GM12878 (cell line): Measurements from ENCODE around the gene RNU6-9. TPM values are rescaled to one million over a fixed set of nuclear protein-coding genes. Genes with fewer than 3 reads are reported as not detected.

Source experiments
- ATAC-seq: fragments of 200-7000 bp; cut with Tn5 transposase; 3 replicates; pipeline ENCODE4 v1.9.1; 2020; ENCODE audit warnings: mild to moderate bottlenecking, moderate library complexity
- BruUV-seq: library from RNA; stranded (reverse); fragments of 400-500 nt; replicated peaks from 2 replicates; lab custom pipeline; 2021; lab: Mats Ljungman, UMichigan
- CTCF ChIA-PET: fragments of 300-600 bp; sonication (Branson Sonifier 250); formaldehyde crosslinking; extraction: SDS; loops from one replicate; lab custom pipeline; 2021; ENCODE audit warnings: inconsistent platforms; lab: Yijun Ruan, JAX
- POLR2A ChIA-PET: fragments of 350-600 bp; formaldehyde crosslinking; extraction: SDS; loops from one replicate; lab custom pipeline; 2021; ENCODE audit warnings: inconsistent platforms; lab: Charles Lee
- RAD21 ChIA-PET: fragments of 300-600 bp; sonication (Branson Sonifier 250); formaldehyde crosslinking; loops from one replicate; lab custom pipeline; 2023; ENCODE audit warnings: antibody characterized with exemption; ENCODE audit not compliant: unreplicated experiment; lab: Charles Lee
- SMC1A ChIA-PET: fragments of 300-600 bp; sonication (Branson Sonifier 250); formaldehyde crosslinking; loops from one replicate; lab custom pipeline; 2023; ENCODE audit not compliant: unreplicated experiment, uncharacterized antibody; lab: Charles Lee
- DNase-seq: peaks from one replicate; pipeline ENCODE4 v3.0.0-alpha.2; 2011; ENCODE audit warnings: low read depth, low spot score
- FAIRE-seq: peaks from 3 replicates; lab custom pipeline; 2011; peaks lifted over from hg19 to GRCh38; lab: Jason Lieb, UNC
- H2AFZ ChIP-seq: 2 replicates; pipeline ENCODE4 v1.6.0; 2011; ENCODE audit warnings: low read depth, low read length, control low read depth; ENCODE audit not compliant: control insufficient read depth
- H3K27ac ChIP-seq: 2 replicates; pipeline ENCODE4 v1.5.1; 2011; ENCODE audit warnings: control low read depth; ENCODE audit not compliant: control insufficient read depth, insufficient read depth
- H3K27me3 ChIP-seq, 2 experiments: replicated peaks in 1 of 2; 2 replicates each; pipeline versions ENCODE4 v1.6.0 to v1.6.1; 2011; ENCODE audit warnings: low read length in 1 of 2; ENCODE audit not compliant: control insufficient read depth in 2 of 2, insufficient read depth in 2 of 2
- H3K36me3 ChIP-seq, 2 experiments: 2 replicates each; pipeline ENCODE4 v1.5.1; 2011; ENCODE audit warnings: low read length in 1 of 2; ENCODE audit not compliant: control insufficient read depth in 2 of 2, insufficient read depth in 2 of 2
- H3K4me1 ChIP-seq: 2 replicates; pipeline ENCODE4 v1.6.1; 2011; ENCODE audit warnings: mild to moderate bottlenecking, low read length, moderate library complexity, mixed read lengths; ENCODE audit not compliant: control insufficient read depth, insufficient read depth
- H3K4me2 ChIP-seq: 2 replicates; pipeline ENCODE4 v1.6.0; 2011; ENCODE audit warnings: control low read depth; ENCODE audit not compliant: control insufficient read depth, insufficient read depth
- H3K4me3 ChIP-seq: fragments of 200-600 bp; sonication (generic); 2 replicates; pipeline ENCODE4 v1.5.1; 2016
- H3K79me2 ChIP-seq: 2 replicates; pipeline ENCODE4 v1.6.0; 2011; ENCODE audit warnings: low read length; ENCODE audit not compliant: control insufficient read depth, insufficient read depth
- H3K9ac ChIP-seq: 2 replicates; pipeline ENCODE4 v1.8.0; 2011; ENCODE audit warnings: low read length, control low read depth, mixed read lengths; ENCODE audit not compliant: control insufficient read depth, insufficient read depth
- H3K9me3 ChIP-seq: replicated peaks from 3 replicates; pipeline ENCODE4 v1.5.1; 2011; ENCODE audit warnings: mild to moderate bottlenecking, low read length; ENCODE audit not compliant: control insufficient read depth, insufficient read depth
- H4K20me1 ChIP-seq: 2 replicates; pipeline ENCODE4 v1.6.0; 2011; ENCODE audit not compliant: control insufficient read depth, insufficient read depth
- CREM ChIP-seq: IDR thresholded peaks from 2 replicates; pipeline ENCODE4 v1.6.1; 2014; ENCODE audit warnings: antibody characterized with exemption, low read depth
- EGR1 ChIP-seq, 2 experiments: IDR thresholded peaks; 1 replicate in 1 of 2; 2 replicates in 1 of 2; pipeline ENCODE4 v1.6.1; 2011 to 2012; ENCODE audit warnings: low read depth in 2 of 2, low read length in 2 of 2, borderline replicate concordance in 1 of 2, mild to moderate bottlenecking in 1 of 2, moderate library complexity in 1 of 2
- KAT2A ChIP-seq: conservative IDR thresholded peaks from 2 replicates; pipeline ENCODE4 v1.6.1; 2011; ENCODE audit warnings: low read depth, low read length; ENCODE audit not compliant: control insufficient read depth
- MEF2B ChIP-seq: fragments of 450-650 bp; IDR thresholded peaks from 2 replicates; pipeline ENCODE4 v1.6.1; 2018; ENCODE audit warnings: mild to moderate bottlenecking, moderate library complexity; ENCODE audit not compliant: partially characterized antibody, poor library complexity, severe bottlenecking
- MYB ChIP-seq: fragments of 150-350 bp; IDR thresholded peaks from 2 replicates; pipeline ENCODE4 v1.6.1; 2014; ENCODE audit warnings: mild to moderate bottlenecking, low read depth, low read length, borderline replicate concordance
- NFIC ChIP-seq: IDR thresholded peaks from 2 replicates; pipeline ENCODE4 v1.6.1; 2012; ENCODE audit warnings: low read depth, mild to moderate bottlenecking, inconsistent platforms, low read length, moderate library complexity
- POLR2AphosphoS2 ChIP-seq: IDR thresholded peaks from 2 replicates; pipeline ENCODE4 v1.6.1; 2011; ENCODE audit warnings: low read depth, mild to moderate bottlenecking, low read length, improper control_type of control experiment, moderate library complexity
- POLR2AphosphoS5 ChIP-seq: IDR thresholded peaks from 2 replicates; pipeline ENCODE4 v1.6.1; 2011; ENCODE audit warnings: mild to moderate bottlenecking, low read length, inconsistent platforms
- SPI1 ChIP-seq: IDR thresholded peaks from 2 replicates; pipeline ENCODE4 v1.6.1; 2011; ENCODE audit warnings: low read depth, mild to moderate bottlenecking, low read length, moderate library complexity, borderline replicate concordance; ENCODE audit not compliant: insufficient read depth
- STAT3 ChIP-seq: IDR thresholded peaks from 2 replicates; pipeline ENCODE4 v1.6.1; 2011; ENCODE audit warnings: low read depth, low read length, improper control_type of control experiment
- ZNF24 ChIP-seq: fragments of 450-650 bp; IDR thresholded peaks from 2 replicates; pipeline ENCODE4 v1.6.1; 2017; ENCODE audit warnings: antibody characterized with exemption, mild to moderate bottlenecking
- ZNF622 ChIP-seq: fragments of 450-650 bp; IDR thresholded peaks from 2 replicates; pipeline ENCODE4 v1.6.1; 2017; ENCODE audit warnings: mild to moderate bottlenecking, inconsistent platforms
- WGBS: methylation state at CpG from one replicate; pipeline ENCODE4 v1.1.6; 2016; ENCODE audit warnings: low lambda C conversion rate; ENCODE audit not compliant: insufficient replicate concordance, insufficient coverage; ENCODE audit errors: missing lambda C conversion rate; 5-methylcytosine and 5-hydroxymethylcytosine counted together
- in situ Hi-C: fragments of 300-500 bp; cut with MboI; formaldehyde crosslinking; loops from 9 replicates; pipeline ENCODE4 v1.14.3; 2018; ENCODE audit warnings: mixed read lengths
- intact Hi-C: fragments of 100-400 bp; cut with micrococcal nuclease; formaldehyde crosslinking; loops from one replicate; pipeline ENCODE4 v1.14.2; 2022; ENCODE audit not compliant: unreplicated experiment
- polyA plus RNA-seq, 11 experiments: library from polyadenylated mRNA; depleted of rRNA in 4 of 11; unstranded in 6 of 11; stranded (reverse) in 5 of 11; fragments of >200 nt; fragmentation: Nextera tagmentation in 4 of 11; fragmentation: Illumina TruSeq in 1 of 11; extraction: Ambion mirVana in 4 of 11; extraction: Trizol in 1 of 11; gene quantifications; 1 replicate in 1 of 11; 2 replicates in 10 of 11; pipeline versions ENCODE4 v1.2.1 to v1.2.3, GENCODE V29; 2011 to 2016; ENCODE audit warnings: inconsistent platforms in 2 of 11, missing spikeins in 2 of 11, low read depth in 1 of 11
- total RNA-seq, 4 experiments: library from RNA; depleted of rRNA in 3 of 4; stranded (reverse); fragments of >200 nt in 3 of 4; fragmentation: Illumina TruSeq in 1 of 4; extraction: Trizol in 1 of 4; gene quantifications; 2 replicates each; pipeline versions ENCODE4 v1.2.1 to v1.2.3, GENCODE V29; 2013 to 2021
- TF ChIP-seq, protein P1 (sequence below): fragments of 450-650 bp; IDR thresholded peaks from 2 replicates; pipeline ENCODE4 v1.6.1; 2017; ENCODE audit warnings: borderline replicate concordance
- TF ChIP-seq, protein P2 (sequence below): IDR thresholded peaks from 2 replicates; pipeline ENCODE4 v1.6.1; 2011; ENCODE audit warnings: borderline replicate concordance, low read depth, mild to moderate bottlenecking, moderate library complexity, low read length; ENCODE audit not compliant: insufficient read depth, poor library complexity, severe bottlenecking

The RNU6-9 gene
- total and polyA plus RNA-seq, 10 of the 15 experiments (the other 5 are each of a cell fraction or from before 2014, with no cell fraction given) = not detected

DNA sequence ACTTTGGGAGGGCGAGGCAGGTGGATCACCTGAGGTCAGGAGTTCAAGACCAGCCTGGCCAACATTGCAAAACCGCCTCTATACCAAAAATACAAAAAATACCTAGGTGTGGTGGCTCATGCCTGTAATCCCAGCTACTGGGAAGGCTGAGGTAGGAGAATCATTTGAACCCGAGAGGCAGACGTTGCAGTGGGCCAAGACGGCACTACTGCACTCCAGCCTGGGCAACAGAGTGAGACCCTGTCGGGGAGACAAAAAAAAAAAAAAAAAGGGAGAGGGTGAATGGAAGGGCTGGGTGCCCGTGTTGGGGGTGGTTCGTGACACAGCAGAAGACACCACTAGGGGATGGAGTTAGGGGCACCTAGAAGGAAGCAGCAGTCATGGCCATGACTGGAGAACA lies 23.0 kb upstream of the RNU6-9 start:
- no peak for TF ChIP-seq STAT3
- no peak for TF ChIP-seq MYB
- no peak for TF ChIP-seq POLR2AphosphoS2
- no peak for TF ChIP-seq SPI1
- TF ChIP-seq POLR2AphosphoS5 = no peak
- TF ChIP-seq EGR1 (IDR thresholded peaks at IDR 0.05; ENCODE audit: borderline replicate concordance in 1 of 2, low read depth in 2 of 2, low read length in 2 of 2) = no peak
- no peak for TF ChIP-seq KAT2A
- TF ChIP-seq, protein P1, sequence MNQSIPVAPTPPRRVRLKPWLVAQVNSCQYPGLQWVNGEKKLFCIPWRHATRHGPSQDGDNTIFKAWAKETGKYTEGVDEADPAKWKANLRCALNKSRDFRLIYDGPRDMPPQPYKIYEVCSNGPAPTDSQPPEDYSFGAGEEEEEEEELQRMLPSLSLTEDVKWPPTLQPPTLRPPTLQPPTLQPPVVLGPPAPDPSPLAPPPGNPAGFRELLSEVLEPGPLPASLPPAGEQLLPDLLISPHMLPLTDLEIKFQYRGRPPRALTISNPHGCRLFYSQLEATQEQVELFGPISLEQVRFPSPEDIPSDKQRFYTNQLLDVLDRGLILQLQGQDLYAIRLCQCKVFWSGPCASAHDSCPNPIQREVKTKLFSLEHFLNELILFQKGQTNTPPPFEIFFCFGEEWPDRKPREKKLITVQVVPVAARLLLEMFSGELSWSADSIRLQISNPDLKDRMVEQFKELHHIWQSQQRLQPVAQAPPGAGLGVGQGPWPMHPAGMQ = no peak
- no peak for TF ChIP-seq ZNF622
- TF ChIP-seq NFIC = no peak
- TF ChIP-seq, protein P2, sequence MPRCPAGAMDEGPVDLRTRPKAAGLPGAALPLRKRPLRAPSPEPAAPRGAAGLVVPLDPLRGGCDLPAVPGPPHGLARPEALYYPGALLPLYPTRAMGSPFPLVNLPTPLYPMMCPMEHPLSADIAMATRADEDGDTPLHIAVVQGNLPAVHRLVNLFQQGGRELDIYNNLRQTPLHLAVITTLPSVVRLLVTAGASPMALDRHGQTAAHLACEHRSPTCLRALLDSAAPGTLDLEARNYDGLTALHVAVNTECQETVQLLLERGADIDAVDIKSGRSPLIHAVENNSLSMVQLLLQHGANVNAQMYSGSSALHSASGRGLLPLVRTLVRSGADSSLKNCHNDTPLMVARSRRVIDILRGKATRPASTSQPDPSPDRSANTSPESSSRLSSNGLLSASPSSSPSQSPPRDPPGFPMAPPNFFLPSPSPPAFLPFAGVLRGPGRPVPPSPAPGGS = no peak
- no peak for TF ChIP-seq ZNF24
- TF ChIP-seq MEF2B = no peak
- TF ChIP-seq CREM = no peak
- TF ChIP-seq, all 136 proteins: peak for 0
- 97% methylated on average over 7 of the region's 8 CpGs for WGBS
- Histone ChIP-seq H2AFZ (no peak overlapping the region), H3K27ac (no peak overlapping the region), H3K36me3 (no peaks in the 10 kb centered on the region; a peak in 1 of 4 replicates), H3K27me3 (no peaks in the 10 kb centered on the region), H3K79me2 (no peaks in the 10 kb centered on the region), H3K4me2 (no peak overlapping the region), H3K4me3 (no peak overlapping the region), H4K20me1 (no peaks in the 10 kb centered on the region), H3K4me1 (no peaks in the 10 kb centered on the region), H3K9me3 (no peaks in the 10 kb centered on the region), H3K9ac (no peak overlapping the region)
- FAIRE-seq (no peak), ATAC-seq (no peak), DNase-seq (no peak)
- ChIA-PET POLR2A (no interaction called here), CTCF (interaction anchor here (0.7 kb wide), 1 partner anchor 65 kb away, joined by 3 read pairs; no protein-coding TSS in a partner anchor), SMC1A (no interaction called here), RAD21 (no interaction called here)
- intact Hi-C loops (no loop called here), in situ Hi-C loops (no loop called here)
- BruUV-seq = no TSS peak
